CD4-positive, alpha-beta T cell treated with Interleukin-4 for 4 hours (primary cell): ENCODE measurements around the gene PSEN2.
"Not testable (repeated sequence)": the region's sequence is repeated elsewhere in the genome, so short reads cannot be mapped to it uniquely, and the experiment has no call there.

Experiments used
- DNase-seq: peaks from one replicate; pipeline ENCODE4 v3.0.0-alpha.2; 2020

Gene PSEN2

DNA sequence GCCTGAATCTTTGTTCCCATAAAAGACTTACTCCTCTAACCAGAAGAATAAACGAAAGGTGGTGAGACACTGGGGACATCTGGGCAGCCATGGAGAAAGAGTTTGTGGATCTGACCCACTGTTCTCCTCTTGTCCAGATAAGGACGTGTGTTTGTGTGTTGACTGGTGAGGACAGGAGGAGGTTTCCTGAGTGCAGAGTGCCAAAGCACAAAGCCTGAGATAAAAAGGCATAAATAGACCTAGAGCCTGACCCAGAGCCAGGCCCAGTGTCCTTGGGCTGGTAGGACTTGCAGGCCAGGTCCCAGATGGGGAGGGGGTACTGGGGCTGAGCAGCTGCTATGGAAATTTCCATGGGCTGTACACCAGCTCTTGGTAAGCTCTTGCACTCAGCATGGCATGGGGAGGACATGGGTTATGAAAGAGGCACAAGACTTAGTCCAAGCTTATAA, 50.1 kb downstream of the PSEN2 start:
- DNase-seq = no peak

- DNase-seq = no peak
Measured at GRCh38 chr1:226921504-226921903, 51.1 kb downstream of the PSEN2 start.

DNA sequence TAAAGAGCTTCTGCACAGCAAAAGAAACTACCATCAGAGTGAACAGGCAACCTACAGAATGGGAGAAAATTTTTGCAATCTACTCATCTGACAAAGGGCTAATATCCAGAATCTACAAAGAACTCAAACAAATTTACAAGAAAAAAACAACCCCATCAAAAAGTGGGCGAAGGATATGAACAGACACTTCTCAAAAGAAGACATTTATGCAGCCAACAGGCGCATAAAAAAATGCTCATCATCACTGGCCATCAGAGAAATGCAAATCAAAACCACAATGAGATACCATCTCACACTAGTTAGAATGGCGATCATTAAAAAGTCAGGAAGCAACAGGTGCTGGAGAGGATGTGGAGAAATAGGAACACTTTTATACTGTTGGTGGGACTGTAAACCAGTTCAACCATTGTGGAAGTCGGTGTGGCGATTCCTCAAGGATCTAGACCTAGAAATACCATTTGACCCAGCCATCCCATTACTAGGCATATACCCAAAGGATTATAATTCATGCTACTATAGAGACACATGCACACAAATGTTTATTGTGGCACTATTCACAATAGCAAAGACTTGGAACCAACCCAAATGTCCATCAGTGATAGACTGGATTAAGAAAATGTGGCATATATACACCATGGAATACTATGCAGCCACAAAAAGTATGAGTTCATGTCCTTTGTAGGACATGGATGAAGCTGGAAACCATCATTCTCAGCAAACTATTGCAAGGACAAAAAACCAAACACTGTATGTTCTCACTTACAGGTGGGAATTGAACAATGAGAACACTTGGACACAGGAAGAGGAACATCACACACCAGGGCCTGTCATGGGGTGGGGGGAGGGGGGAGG, 59.1 kb downstream of the PSEN2 start:
- not testable (repeated sequence) for DNase-seq

DNA sequence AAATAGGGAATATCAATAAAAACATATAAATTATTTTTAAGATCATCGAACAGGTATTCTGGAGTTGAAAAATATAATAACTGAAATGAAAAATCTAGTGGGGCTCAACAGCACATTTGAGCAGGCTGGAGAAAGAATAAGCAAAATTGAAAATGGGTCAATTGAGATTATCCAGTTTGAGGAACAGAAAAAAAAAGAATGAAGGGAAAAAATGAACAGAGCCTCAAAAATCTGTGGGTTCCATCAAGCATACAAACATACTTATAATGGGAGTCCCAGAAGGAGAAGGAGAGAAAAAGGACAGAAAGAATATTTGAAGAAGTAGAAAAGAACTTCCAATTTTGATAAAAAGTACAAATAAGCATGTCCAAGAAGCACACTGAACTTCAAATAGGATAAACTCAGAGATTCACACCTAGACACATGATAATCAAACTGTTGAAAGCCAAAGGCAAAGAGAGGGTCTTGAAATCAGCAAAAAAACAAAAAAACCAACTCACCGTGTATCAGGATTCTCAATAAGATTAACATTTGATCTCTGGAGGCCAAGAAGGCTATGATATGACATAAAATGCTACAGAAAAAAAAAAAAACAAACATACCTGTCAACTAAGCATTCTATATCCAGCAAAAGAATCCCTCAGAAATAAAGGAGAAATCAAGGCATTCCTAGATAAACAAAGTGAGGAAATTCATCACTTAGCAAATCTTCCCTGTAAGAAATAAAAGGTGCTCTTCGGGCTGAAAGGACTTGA, 64.2 kb downstream of the PSEN2 start:
- DNase-seq = no peak

- DNase-seq = no peak
Measured at GRCh38 chr1:226937940-226938725, 67.7 kb downstream of the PSEN2 start.

DNA sequence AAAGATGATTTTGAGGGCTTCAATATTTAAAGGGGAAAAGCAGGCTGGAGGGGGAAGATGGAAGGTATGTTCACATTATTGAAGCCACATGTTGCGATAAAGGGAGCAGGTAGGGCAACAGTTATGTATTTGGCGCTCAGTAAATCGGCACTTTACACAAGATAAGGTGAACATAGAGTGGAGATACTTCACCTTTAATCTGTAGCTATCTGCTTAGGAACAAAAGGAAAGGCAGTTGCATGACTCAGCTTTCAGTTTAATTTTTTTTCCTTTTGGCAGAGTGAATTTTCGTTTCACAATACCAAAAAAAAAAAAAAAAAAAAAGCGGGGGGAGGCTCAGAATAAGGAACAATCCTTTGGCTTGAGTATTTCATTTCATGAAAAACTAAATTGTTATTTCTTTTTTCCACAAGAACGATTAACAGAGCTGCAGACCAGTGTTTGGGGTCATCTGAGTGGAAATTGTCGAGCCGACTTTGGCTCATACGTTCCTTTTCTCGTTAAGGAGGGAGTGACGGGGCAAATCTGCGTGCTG, 68.6 kb downstream of the PSEN2 start:
- peak; percentile 47 for DNase-seq

- DNase-seq = no peak
Measured at GRCh38 chr1:226939438-226940028, 69.1 kb downstream of the PSEN2 start.

GRCh38 chr1:226940029-226940805, 69.8 kb downstream of the PSEN2 start, which contains the start of gene COQ8A:
Gene COQ8A, plus strand, starts transcription at chr1:226940294. Its CDS starts 21,092 bp downstream, at chr1:226961386.
- DNase-seq = peak; percentile 100

GRCh38 chr1:226940806-226941067, 70.3 kb downstream of the PSEN2 start:
- DNase-seq = no peak

DNA sequence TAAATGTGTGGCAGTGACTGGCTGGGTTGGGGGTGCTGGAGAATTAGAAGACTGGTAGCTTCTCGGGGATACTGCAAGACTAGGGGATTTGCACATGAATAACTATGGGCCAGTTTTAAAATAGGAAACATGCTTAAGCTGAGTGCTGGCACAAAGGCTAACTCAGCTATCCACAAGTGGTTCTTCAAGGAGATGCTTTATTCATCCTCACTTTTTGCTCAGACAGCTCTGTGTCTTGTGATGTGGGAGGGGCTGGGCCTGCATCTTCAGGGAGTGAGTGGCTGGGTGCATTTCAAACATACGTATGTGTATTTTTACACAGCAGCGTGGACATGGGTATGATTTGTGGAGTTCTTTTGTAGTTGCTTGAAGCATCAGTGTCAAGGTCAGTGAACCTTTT, 72.0 kb downstream of the PSEN2 start:
- no peak for DNase-seq

GRCh38 chr1:226943156-226943555, 72.7 kb downstream of the PSEN2 start:
- no peak for DNase-seq

DNA sequence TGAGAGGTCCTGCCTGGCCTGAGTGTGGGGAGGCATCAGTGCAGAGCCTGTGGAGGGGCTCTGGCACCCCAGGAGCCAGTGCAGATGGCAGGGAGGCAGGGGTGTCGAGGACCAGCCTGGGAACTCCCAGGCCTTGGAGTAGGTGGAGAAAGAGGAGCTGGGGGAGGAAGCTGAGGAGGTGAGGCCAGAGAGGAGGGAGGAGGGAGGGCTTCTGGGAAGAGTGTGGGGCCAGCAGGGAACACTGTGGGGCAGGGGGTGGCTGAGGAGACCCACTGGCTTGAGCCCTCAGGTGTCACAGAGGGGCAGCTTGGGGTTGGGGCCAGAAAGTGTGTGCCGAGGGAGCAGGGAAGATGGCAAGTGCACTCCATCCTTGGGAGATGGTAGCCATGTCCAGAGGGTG, 73.5 kb downstream of the PSEN2 start:
- no peak for DNase-seq

DNA sequence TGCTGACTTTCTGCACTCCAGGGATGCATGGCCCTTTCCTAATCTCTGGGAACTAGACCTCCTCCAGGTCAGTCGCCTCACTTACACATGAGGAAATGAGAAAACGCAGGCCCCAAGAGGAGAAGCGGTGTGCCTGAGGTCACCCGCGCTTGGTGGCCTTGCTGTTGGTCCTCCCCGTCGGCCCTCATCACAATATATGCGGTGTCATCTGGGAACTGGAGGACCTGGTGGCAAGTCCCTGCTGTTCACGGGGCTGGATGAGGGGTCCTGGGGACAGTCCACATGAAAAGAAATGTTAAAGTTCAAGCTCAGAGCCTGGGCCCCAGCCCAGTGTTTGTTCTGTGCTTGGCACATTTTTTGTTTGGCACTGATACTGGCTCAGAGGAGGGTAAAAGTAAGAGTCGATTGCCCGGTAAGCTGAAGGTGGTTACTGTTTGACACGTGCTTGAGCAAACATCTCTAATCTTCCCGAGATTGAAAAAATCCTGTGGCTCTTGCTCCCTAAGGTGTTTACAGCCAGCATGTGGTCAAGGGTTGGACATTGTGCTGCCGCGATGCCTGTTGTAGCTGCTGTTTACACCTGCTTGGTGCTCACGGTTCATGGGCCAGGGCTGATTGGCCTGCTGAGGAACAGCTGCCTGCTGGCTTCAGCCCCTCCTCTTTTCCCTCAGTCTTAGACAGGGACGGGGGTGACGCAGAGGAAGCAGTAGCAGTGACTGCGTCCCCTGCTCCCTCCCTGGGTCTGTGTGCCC, 74.9 kb downstream of the PSEN2 start:
- no peak for DNase-seq
